DND-41 (cell line): Measurements from ENCODE around the gene PNCK.
"Not testable (repeated sequence)": the region's sequence is repeated elsewhere in the genome, so short reads cannot be mapped to it uniquely, and the experiment has no call there.

Experiments
- CTCF ChIP-seq: IDR thresholded peaks from 2 replicates; pipeline ENCODE4 v1.5.1; 2012; ENCODE audit warnings: borderline replicate concordance, low read length, moderate library complexity, mild to moderate bottlenecking; ENCODE audit not compliant: poor library complexity, severe bottlenecking; ENCODE audit errors: extremely low read depth
- EZH2 ChIP-seq: IDR thresholded peaks from 3 replicates; pipeline ENCODE4 v1.6.1; 2012; ENCODE audit warnings: borderline replicate concordance, low read depth, mild to moderate bottlenecking, moderate library complexity, low read length, inconsistent platforms; ENCODE audit not compliant: severe bottlenecking

GRCh38 chrX:153691032-153691827 lies 17.6 kb upstream of the PNCK start:
- TF ChIP-seq CTCF, EZH2: not testable (repeated sequence)
